Cerebellar nuclear complex (tissue), 1 donor: ENCODE measurements around the gene CSN3.

ENCODE experiments used
- DNase-seq, 2 experiments: peaks; one replicate each; lab custom pipeline; 2025; lab: John Stamatoyannopoulos, UW

The CSN3 gene

DNA sequence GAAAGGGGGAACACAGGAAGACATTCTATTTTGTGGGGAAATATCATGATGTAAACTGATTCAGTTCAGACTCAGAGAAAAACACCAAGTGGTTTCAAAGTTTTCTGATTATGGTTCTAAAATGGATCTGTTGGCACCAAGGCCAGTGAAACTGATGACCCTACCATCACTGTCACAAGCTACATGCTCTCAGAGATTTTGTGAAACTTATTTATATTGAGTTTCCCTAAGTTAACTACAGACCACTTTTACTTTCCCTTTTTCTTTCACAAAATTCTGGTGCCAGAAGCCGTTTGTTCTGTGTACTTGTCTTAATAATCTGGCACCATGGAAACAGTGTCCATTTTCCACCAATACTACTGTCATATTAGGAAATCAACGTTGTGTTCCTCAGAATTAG is 48.9 kb downstream of the CSN3 start:
- no peak for DNase-seq

DNA sequence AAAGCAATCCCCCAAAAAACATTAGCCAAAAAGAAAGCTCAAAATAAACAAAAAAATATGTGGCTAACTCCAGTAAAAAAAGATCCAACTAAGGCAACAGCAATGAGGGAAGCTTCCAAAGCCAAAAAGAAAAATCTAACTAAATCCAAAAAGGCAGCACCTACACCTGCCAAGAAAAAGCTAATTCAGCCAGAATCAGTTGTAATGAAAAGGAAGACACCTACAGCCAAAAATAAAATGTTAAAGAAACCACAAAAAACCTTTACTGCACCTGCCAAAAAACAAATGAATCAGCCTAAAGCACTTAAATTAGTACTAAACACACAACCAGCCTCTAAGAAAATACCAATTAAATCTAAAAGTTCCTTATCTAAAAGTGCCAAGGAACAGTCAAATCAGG is 55.2 kb downstream of the CSN3 start:
- no peak for DNase-seq

DNA sequence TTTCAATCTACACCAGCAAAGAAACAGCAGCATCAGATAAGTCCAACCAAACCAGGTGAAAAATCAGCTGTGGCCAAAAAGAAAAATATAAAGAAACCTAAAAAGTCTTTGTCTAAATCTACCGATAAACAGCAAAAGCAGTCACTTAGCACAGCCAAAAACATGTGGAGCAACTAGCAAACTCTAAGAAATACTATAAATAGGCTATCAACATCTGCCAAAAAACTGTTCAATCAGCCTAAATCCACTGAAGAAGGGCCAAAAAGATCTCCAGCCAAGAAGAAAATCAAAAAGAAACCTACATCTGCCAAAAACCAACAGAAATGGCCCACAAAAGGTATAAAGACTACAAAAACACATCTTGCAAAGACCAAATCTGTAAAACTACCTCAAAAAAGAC is 55.7 kb downstream of the CSN3 start:
- DNase-seq: no peak

DNA sequence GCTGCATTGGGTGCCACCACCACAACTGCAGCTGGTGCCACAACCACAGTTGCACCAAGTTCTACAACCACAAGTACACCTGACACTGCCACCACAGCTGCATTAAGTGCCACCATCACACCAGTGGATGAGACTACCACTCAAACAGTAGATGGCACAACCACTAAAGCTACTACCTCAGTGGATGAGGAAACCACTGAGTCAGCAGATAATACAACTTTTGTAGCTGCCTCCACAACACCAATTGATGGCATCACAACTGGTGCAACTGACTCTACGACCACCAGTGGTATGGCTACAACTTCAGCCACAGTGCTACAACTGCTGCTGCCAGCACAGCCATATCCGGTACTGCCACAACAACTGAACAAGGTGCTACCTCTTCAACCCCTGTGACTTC is 57.2 kb downstream of the CSN3 start:
- no peak for DNase-seq

DNA sequence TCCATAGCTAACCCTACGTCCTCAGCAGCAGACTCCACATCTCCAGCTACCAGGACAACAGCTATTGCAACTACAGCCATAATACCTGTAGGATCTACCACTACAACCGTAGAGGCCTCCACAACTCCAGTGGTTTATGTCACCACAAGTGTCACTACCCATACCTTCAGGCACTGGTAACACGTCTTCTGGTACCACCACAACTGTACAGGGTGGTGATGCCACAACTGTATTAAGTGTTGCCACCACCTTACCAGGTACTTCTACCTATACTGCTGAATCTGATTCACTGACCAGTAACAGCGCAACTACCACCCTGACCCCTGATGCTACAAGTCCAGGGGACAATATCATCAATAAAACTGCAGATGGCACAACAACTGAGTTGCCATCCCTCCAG is 57.8 kb downstream of the CSN3 start:
- no peak for DNase-seq
